HG03469 (cell line): ENCODE measurements around the gene XRRA1.
"Not testable (repeated sequence)": the region's sequence is repeated elsewhere in the genome, so short reads cannot be mapped to it uniquely, and the experiment has no call there.

Experiments
- ATAC-seq: cut with Tn5 transposase; IDR thresholded peaks from one replicate; pipeline ENCODE4 v1.9.1; 2021; ENCODE audit warnings: mild to moderate bottlenecking, moderate library complexity, moderate number of reproducible peaks; ENCODE audit not compliant: unreplicated experiment

Gene XRRA1

GRCh38 chr11:74838188-74838587 lies 110.7 kb downstream of the XRRA1 start:
- ATAC-seq = no peak

GRCh38 chr11:74837191-74837590 lies 111.7 kb downstream of the XRRA1 start:
- ATAC-seq = no peak

- ATAC-seq = no peak
Measured at GRCh38 chr11:74826901-74827300, 122.0 kb downstream of the XRRA1 start.

- ATAC-seq = not testable (repeated sequence)
Measured at GRCh38 chr11:74825596-74825995, 123.3 kb downstream of the XRRA1 start.

GRCh38 chr11:74824285-74824982 lies 124.5 kb downstream of the XRRA1 start:
- no peak for ATAC-seq

GRCh38 chr11:74822170-74822569 lies 126.7 kb downstream of the XRRA1 start:
- ATAC-seq = no peak

- no peak for ATAC-seq
Measured at GRCh38 chr11:74820763-74821162, 128.1 kb downstream of the XRRA1 start.

GRCh38 chr11:74819400-74819799 lies 129.5 kb downstream of the XRRA1 start:
- no peak for ATAC-seq

GRCh38 chr11:74818283-74818946 lies 130.5 kb downstream of the XRRA1 start:
- no peak for ATAC-seq

- ATAC-seq = no peak
Measured at GRCh38 chr11:74816664-74817063, 132.2 kb downstream of the XRRA1 start.

- no peak for ATAC-seq
Measured at GRCh38 chr11:74815966-74816365, 132.9 kb downstream of the XRRA1 start.

- no peak for ATAC-seq
Measured at GRCh38 chr11:74809801-74810200, 139.1 kb downstream of the XRRA1 start.

GRCh38 chr11:74806267-74806666 lies 142.6 kb downstream of the XRRA1 start:
- ATAC-seq = no peak

GRCh38 chr11:74791333-74792100 lies 157.4 kb downstream of the XRRA1 start:
- ATAC-seq = no peak
